ENCODE results near the gene ZFAND6. TPM values are rescaled to one million over a fixed set of nuclear protein-coding genes. Genes with fewer than 3 reads are reported as not detected.

ZFAND6 gene
- total RNA-seq, 3 donors from 2014 or later (not counting 1 experiment from before 2014, with no cell fraction given): 145 to 150 (median 148) TPM

DNA sequence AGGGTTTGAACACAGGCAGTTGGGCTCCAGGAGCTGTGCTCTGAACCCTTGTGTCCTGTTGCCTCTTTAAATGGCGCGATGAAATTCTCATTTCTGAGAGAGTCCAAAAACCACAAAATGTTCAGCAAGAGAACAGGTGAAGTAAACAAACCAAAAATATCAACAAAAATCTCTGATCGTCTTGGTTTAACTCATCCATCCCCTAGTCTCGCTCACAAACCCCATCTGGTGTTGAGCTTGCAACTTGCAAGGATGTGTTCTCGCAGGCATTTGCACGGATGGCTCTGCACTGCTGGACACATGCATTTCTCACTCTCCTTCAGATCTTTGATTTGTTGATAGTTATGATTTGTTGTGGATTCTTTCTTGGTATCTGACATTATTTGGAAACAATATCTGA lies 124.4 kb downstream of the ZFAND6 start:
- Histone ChIP-seq H3K9me3 (ENCODE audit: control insufficient read depth, insufficient read depth, low read length) (no peaks in the 10 kb centered on the region), H3K36me3 (ENCODE audit: control insufficient read depth, insufficient read depth, low read length) (no peaks in the 10 kb centered on the region), H3K27ac (ENCODE audit: low read length) (no peak overlapping the region), H3K27me3 (ENCODE audit: control insufficient read depth, insufficient read depth, low read length) (no peaks in the 10 kb centered on the region), H3K4me1 (ENCODE audit: control insufficient read depth, insufficient read depth, low read length) (no peaks in the 10 kb centered on the region), H3K4me3 (ENCODE audit: low read length) (no peak overlapping the region)
- Mint-ChIP-seq H3K9me3 (no peaks in the 10 kb centered on the region), H3K27ac (no peak overlapping the region), H3K27me3 (ENCODE audit: low read depth in 2 of 2) (no peaks in the 10 kb centered on the region), H3K4me1 (no peaks in the 10 kb centered on the region), H3K36me3 (no peaks in the 10 kb centered on the region), H3K4me3 (no peak overlapping the region)
- intact Hi-C loops (cut with micrococcal nuclease): no loop called here
- ATAC-seq (no peak), DNase-seq (no peak)
- WGBS (ENCODE audit: insufficient coverage): 97% methylated on average over 6 of the region's 6 CpGs
- TF ChIP-seq, protein P1, sequence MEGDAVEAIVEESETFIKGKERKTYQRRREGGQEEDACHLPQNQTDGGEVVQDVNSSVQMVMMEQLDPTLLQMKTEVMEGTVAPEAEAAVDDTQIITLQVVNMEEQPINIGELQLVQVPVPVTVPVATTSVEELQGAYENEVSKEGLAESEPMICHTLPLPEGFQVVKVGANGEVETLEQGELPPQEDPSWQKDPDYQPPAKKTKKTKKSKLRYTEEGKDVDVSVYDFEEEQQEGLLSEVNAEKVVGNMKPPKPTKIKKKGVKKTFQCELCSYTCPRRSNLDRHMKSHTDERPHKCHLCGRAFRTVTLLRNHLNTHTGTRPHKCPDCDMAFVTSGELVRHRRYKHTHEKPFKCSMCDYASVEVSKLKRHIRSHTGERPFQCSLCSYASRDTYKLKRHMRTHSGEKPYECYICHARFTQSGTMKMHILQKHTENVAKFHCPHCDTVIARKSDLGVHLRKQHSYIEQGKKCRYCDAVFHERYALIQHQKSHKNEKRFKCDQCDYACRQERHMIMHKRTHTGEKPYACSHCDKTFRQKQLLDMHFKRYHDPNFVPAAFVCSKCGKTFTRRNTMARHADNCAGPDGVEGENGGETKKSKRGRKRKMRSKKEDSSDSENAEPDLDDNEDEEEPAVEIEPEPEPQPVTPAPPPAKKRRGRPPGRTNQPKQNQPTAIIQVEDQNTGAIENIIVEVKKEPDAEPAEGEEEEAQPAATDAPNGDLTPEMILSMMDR (IDR thresholded peaks at IDR 0.05): no peak

DNA sequence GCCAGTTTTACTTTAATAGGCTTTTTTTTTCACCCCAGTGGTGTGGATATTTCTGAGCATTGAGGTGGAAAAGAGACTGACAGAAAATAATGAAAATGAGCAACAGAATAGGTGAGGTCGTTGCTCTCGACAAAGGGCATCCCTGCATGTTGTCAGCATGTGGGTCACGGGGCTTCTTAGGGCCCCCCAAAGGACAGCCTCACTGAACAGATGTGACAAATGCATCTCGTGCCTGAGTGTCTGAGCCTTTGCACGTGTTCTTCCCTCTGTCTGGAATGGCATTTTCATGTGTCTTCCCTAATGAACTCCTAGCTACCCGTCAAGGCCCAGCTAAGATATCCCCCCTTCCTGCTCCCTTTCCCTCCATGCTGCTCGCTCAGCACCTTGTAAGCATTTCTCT lies 125.1 kb downstream of the ZFAND6 start:
- no peak for ATAC-seq
- H3K27ac ChIP-seq (ENCODE audit: low read length): no peak overlapping the region
- H3K4me3 Mint-ChIP-seq: no peak overlapping the region
- no peaks in the 10 kb centered on the region for H3K36me3 Mint-ChIP-seq
- H3K27me3 ChIP-seq (ENCODE audit: control insufficient read depth, insufficient read depth, low read length): no peaks in the 10 kb centered on the region
- no peak overlapping the region for H3K4me3 ChIP-seq (ENCODE audit: low read length)
- H3K4me1 Mint-ChIP-seq: no peaks in the 10 kb centered on the region
- H3K27me3 Mint-ChIP-seq (ENCODE audit: low read depth in 2 of 2): no peaks in the 10 kb centered on the region
- TF ChIP-seq, protein P1 (IDR thresholded peaks at IDR 0.05): no peak
- intact Hi-C loops (cut with micrococcal nuclease): no loop called here
- no peak for DNase-seq
- H3K36me3 ChIP-seq (ENCODE audit: control insufficient read depth, insufficient read depth, low read length): no peaks in the 10 kb centered on the region
- no peak overlapping the region for H3K27ac Mint-ChIP-seq
- no peaks in the 10 kb centered on the region for H3K9me3 Mint-ChIP-seq
- no peaks in the 10 kb centered on the region for H3K4me1 ChIP-seq (ENCODE audit: control insufficient read depth, insufficient read depth, low read length)
- 87% methylated on average over 7 of the region's 7 CpGs for WGBS (ENCODE audit: insufficient coverage)
- H3K9me3 ChIP-seq (ENCODE audit: control insufficient read depth, insufficient read depth, low read length): no peaks in the 10 kb centered on the region

DNA sequence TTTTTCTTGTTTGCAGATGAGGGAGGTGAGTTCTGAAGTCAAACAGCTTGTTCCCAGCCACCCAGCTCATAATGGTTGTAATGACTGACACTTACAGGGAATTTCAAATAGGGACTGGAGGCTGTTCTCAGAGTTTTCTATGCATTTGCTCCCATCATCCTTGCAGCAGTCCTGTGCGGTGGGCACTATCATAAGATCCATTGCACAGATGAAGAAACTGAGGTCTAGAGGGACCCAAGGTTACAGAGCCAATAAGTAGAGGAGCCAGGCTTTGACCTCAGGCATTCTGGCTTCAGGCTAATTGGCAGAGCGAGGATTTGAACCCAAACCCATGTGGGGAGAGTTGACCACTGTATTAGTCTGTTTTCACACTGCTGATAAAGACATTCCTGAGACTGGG lies 125.7 kb downstream of the ZFAND6 start:
- Histone ChIP-seq H3K27me3 (ENCODE audit: control insufficient read depth, insufficient read depth, low read length) (no peaks in the 10 kb centered on the region), H3K27ac (ENCODE audit: low read length) (no peak overlapping the region), H3K36me3 (ENCODE audit: control insufficient read depth, insufficient read depth, low read length) (no peaks in the 10 kb centered on the region), H3K4me1 (ENCODE audit: control insufficient read depth, insufficient read depth, low read length) (no peaks in the 10 kb centered on the region), H3K4me3 (ENCODE audit: low read length) (no peak overlapping the region), H3K9me3 (ENCODE audit: control insufficient read depth, insufficient read depth, low read length) (no peaks in the 10 kb centered on the region)
- DNase-seq: no peak
- no peaks in the 10 kb centered on the region for H3K9me3 Mint-ChIP-seq
- H3K36me3 Mint-ChIP-seq: no peaks in the 10 kb centered on the region
- ATAC-seq: no peak
- TF ChIP-seq, protein P1 (IDR thresholded peaks at IDR 0.05): no peak
- H3K4me1 Mint-ChIP-seq: no peaks in the 10 kb centered on the region
- intact Hi-C loops (cut with micrococcal nuclease): no loop called here
- H3K27me3 Mint-ChIP-seq (ENCODE audit: low read depth in 2 of 2): no peaks in the 10 kb centered on the region
- 100% methylated on average over 2 of the region's 2 CpGs for WGBS (ENCODE audit: insufficient coverage)
- no peak overlapping the region for H3K27ac Mint-ChIP-seq
- no peak overlapping the region for H3K4me3 Mint-ChIP-seq

DNA sequence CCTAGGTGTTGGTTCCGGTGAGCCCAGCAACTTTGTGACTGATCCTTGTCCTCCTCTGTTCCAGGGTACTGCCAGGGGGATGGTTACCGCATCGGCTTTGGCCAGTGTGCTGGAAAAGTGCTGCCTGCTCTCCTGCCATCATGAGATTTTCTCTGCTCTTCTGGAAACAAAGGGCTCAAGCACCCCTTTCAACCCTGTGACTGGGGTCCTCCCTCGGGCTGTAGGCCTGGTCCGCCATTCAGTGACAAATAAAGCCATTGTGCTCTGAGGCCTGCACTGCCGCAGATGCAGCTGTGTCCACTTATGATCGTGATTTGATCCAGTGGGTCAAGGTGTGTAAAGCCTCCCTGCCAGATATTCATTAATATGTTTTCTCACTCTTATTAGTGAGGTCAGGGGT lies 126.6 kb downstream of the ZFAND6 start:
- Mint-ChIP-seq H3K4me1 (no peaks in the 10 kb centered on the region), H3K27ac (no peak overlapping the region), H3K4me3 (no peak overlapping the region), H3K9me3 (no peaks in the 10 kb centered on the region), H3K36me3 (no peaks in the 10 kb centered on the region), H3K27me3 (ENCODE audit: low read depth in 2 of 2) (no peaks in the 10 kb centered on the region)
- DNase-seq (no peak), ATAC-seq (no peak)
- WGBS (ENCODE audit: insufficient coverage): 96% methylated on average over 7 of the region's 7 CpGs
- TF ChIP-seq, protein P1 (IDR thresholded peaks at IDR 0.05): no peak
- Histone ChIP-seq H3K27me3 (ENCODE audit: control insufficient read depth, insufficient read depth, low read length) (no peaks in the 10 kb centered on the region), H3K36me3 (ENCODE audit: control insufficient read depth, insufficient read depth, low read length) (no peaks in the 10 kb centered on the region), H3K27ac (ENCODE audit: low read length) (no peak overlapping the region), H3K4me1 (ENCODE audit: control insufficient read depth, insufficient read depth, low read length) (no peaks in the 10 kb centered on the region), H3K4me3 (ENCODE audit: low read length) (no peak overlapping the region), H3K9me3 (ENCODE audit: control insufficient read depth, insufficient read depth, low read length) (no peaks in the 10 kb centered on the region)
- intact Hi-C loops (cut with micrococcal nuclease): no loop called here
